Measurements from ENCODE around the gene TMEM203. TPM values are rescaled to one million over a fixed set of nuclear protein-coding genes. Genes with fewer than 3 reads are reported as not detected.
A peak's percentile ranks its signal among the peaks of the same experiment; 100 is the strongest.

TMEM203 gene
- total RNA-seq, 1 donor from 2014 or later = 34.1 TPM

- intact Hi-C loops (cut with micrococcal nuclease) = loop anchor here (10.0 kb wide), 1 partner anchor 319 kb away; the partner anchor contains the start of genes AJM1 and PHPT1
- ChIA-PET CTCF (no interaction called here), POLR2A (interaction anchor here (1.6 kb wide), 1 partner anchor 34 kb away, joined by 5 read pairs; no protein-coding TSS in a partner anchor)
- no peak for TF ChIP-seq CTCF (IDR thresholded peaks at IDR 0.05)
- ATAC-seq (ENCODE audit: low read depth) = no peak
- Mint-ChIP-seq H3K36me3 (ENCODE audit: low read depth) (no peaks in the 10 kb centered on the region), H3K9me3 (no peaks in the 10 kb centered on the region), H3K4me3 (no peak overlapping the region), H3K27ac (no peak overlapping the region), H3K27me3 (peaks cover 29% of the 10 kb centered on the region), H3K4me1 (peaks cover 18% of the 10 kb centered on the region)
- no peak for DNase-seq
Measured at GRCh38 chr9:137163365-137163715, 42.1 kb downstream of the TMEM203 start.

GRCh38 chr9:137162505-137163364 lies 42.7 kb downstream of the TMEM203 start:
- TF ChIP-seq CTCF (IDR thresholded peaks at IDR 0.05) = no peak
- H3K27ac Mint-ChIP-seq = no peak overlapping the region
- no peaks in the 10 kb centered on the region for H3K9me3 Mint-ChIP-seq
- POLR2A ChIA-PET = interaction anchor here (0.6 to 1.6 kb wide), 2 partner anchors 33 to 116 kb away, joined by 5 to 6 read pairs; no protein-coding TSS in a partner anchor
- ATAC-seq (ENCODE audit: low read depth) (peak; percentile 43), DNase-seq (no peak)
- H3K4me3 Mint-ChIP-seq = no peak overlapping the region
- H3K36me3 Mint-ChIP-seq (ENCODE audit: low read depth) = no peaks in the 10 kb centered on the region
- intact Hi-C loops (cut with micrococcal nuclease) = loop anchor here (10.0 kb wide), 1 partner anchor 318 kb away; the partner anchor contains the start of genes AJM1 and PHPT1
- H3K4me1 Mint-ChIP-seq = peaks cover 22% of the 10 kb centered on the region
- CTCF ChIA-PET = no interaction called here
- peaks cover 34% of the 10 kb centered on the region for H3K27me3 Mint-ChIP-seq

GRCh38 chr9:137161558-137162486 lies 43.6 kb downstream of the TMEM203 start:
- Mint-ChIP-seq H3K4me1 (peaks cover 23% of the 10 kb centered on the region), H3K27me3 (peaks cover 40% of the 10 kb centered on the region), H3K9me3 (no peaks in the 10 kb centered on the region), H3K36me3 (ENCODE audit: low read depth) (no peaks in the 10 kb centered on the region), H3K27ac (no peak overlapping the region), H3K4me3 (no peak overlapping the region)
- intact Hi-C loops (cut with micrococcal nuclease) = loop anchor here (10.0 kb wide), 1 partner anchor 317 kb away; the partner anchor contains the start of genes AJM1 and PHPT1
- DNase-seq = no peak
- POLR2A ChIA-PET = interaction anchor here (0.6 kb wide), 2 partner anchors 39 to 115 kb away, joined by 4 to 6 read pairs; no protein-coding TSS in a partner anchor
- no peak for ATAC-seq (ENCODE audit: low read depth)
- TF ChIP-seq CTCF (IDR thresholded peaks at IDR 0.05) = no peak
- CTCF ChIA-PET = no interaction called here

GRCh38 chr9:137160716-137161557 lies 44.5 kb downstream of the TMEM203 start:
- CTCF ChIA-PET = no interaction called here
- ATAC-seq (ENCODE audit: low read depth) (no peak), DNase-seq (no peak)
- POLR2A ChIA-PET = interaction anchor here (0.6 kb wide), 1 partner anchor 38 kb away, joined by 4 read pairs; no protein-coding TSS in a partner anchor
- no peaks in the 10 kb centered on the region for H3K36me3 Mint-ChIP-seq (ENCODE audit: low read depth)
- TF ChIP-seq CTCF (IDR thresholded peaks at IDR 0.05) = no peak
- H3K27ac Mint-ChIP-seq = no peak overlapping the region
- peaks cover 37% of the 10 kb centered on the region for H3K27me3 Mint-ChIP-seq
- H3K4me3 Mint-ChIP-seq = no peak overlapping the region
- peaks cover 24% of the 10 kb centered on the region for H3K4me1 Mint-ChIP-seq
- no peaks in the 10 kb centered on the region for H3K9me3 Mint-ChIP-seq
- intact Hi-C loops (cut with micrococcal nuclease) = loop anchor here (10.0 kb wide), 1 partner anchor 316 kb away; the partner anchor contains the start of genes AJM1 and PHPT1
